HG03139 (cell line): ENCODE data around the gene PDK2.

Source experiments
- ATAC-seq: cut with Tn5 transposase; IDR thresholded peaks from one replicate; pipeline ENCODE4 v1.9.1; 2021; ENCODE audit not compliant: unreplicated experiment

The PDK2 gene

DNA sequence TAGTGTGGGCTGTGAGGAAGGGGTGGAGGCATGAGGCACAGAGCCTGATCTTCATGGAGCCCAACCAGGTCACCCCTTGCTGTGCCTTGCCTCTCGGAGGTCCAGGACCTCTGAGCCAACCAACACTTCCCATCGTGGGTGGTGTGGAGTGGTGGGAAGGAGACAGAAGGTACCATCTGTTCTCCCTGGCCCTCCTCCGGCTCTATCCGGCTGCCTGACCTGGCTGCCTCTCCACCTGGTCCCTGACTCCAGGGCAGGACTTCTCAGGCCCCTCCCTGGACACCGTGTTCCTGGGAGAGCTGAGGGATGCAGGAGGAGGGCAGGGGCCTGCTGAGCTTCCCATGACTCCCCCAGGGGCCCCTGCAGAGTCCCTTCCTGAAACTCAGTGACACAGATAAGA lies 3.9 kb downstream of the PDK2 start:
- ATAC-seq, result no peak

DNA sequence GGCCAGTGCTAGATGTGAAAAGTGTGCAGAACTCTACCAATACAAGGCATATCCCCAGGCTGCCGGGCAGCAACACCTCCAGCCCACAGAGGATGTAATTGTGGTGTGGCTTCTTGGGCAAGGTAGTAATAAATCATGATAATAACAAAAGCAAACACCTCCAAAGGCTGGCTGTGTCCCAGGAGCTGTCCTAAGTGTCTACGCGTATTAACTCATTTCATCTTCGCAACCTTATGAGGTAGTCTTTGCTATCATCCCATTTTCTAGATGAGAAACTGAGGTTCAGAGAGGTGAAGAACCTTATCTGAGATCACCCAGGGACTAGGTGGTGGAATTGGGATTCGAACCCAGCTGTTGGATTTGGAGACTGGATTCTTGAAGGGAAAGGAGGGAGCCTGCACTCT lies 5.3 kb downstream of the PDK2 start:
- ATAC-seq, result no peak

DNA sequence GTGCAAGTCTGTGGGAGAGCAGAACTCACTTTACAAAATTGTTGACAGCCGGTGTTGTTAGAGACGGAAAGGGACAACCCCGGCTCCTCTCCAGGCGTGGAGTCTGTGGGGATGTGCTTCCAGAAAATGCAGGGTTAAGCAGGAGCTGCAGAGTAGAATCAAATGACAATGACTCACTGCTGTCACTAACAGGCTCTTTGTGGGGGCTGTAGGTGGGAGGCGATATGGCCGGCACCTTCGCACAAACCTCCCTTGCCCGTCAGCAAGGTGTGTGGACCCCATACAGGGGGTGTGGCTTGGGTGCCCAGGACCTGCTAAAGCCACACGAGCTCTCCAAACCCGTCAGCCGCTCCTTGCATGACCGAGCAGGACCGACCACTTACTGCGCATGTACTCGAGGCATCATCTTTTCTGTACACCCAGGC lies 5.8 kb downstream of the PDK2 start:
- no peak for ATAC-seq

DNA sequence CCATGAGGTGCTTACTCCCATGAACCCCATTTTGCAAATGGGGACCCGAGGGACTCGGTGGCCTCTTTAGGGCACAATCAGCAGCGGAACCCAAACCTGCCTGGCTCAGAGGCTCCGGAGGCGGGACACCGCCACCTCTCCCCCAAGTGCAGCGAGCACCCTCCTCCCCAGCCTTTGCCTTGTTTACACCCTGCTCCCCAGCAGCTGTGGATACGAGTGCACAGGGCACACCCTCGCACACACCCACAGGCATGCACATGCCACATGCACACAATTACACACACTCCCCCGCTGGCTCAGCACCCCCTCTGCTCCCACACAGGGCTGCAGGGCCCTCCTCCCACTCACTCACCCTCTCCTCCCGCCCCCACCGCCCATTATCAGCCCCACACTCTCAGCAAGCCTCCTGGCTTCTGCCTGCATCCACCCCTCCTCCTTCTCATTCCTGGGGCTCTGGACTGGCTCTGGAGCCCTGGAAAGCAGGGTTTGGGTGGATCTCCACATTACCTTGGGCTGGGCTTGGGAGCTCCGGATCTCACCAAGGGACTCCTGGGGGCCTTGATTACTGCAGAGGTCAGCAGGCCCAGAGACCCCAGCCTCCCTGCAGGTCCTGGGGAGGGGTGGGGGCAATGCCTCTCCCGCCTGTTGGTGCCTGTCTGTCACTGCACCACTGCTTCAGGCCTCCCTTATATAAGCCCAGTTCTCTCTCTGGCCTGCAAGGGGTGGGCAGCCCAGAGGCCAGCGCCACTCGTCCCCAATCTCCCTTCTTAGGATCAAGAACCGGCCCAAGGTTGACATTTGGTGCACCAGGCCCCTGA lies 6.4 kb downstream of the PDK2 start:
- no peak for ATAC-seq

DNA sequence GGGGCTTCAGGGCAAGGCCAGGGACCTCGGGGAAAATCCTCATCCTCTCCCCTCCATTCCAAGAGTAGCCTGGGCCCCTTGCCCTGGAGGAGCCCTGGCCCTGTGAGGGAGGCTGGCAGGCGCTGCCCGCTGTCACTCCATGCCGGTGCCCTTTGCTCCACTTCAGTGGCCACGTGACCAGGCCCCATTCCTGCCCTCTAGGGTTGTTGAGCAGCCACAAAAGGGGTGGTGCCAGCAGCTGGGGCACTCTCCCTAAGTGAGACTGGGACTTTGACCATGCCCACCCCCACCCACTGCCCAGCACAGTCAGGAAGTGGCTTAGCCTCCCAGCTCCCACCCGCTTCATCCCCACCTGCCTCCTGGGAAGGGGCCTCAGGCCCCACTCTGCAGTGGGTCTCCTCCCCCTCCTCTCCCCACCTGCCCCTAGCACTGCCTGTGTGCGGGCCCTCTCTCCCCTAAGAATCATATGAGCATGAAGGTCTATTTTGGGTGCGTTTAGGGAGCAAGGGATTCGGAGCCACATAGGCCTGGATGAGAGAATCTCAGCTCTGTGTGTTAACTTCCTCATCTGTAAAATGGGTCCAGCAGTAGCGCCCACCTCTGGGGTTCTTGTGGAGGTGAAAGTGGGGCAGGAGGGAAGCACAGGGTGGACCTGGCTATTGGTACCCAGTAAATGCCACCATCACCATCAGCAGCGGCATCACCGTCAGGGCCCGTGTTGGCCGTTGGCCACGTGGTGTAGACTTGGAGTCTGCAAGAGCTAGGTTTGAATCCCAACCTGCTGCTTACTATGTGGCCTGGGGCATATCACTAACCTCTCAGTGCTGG lies 7.2 kb downstream of the PDK2 start:
- ATAC-seq, result no peak

DNA sequence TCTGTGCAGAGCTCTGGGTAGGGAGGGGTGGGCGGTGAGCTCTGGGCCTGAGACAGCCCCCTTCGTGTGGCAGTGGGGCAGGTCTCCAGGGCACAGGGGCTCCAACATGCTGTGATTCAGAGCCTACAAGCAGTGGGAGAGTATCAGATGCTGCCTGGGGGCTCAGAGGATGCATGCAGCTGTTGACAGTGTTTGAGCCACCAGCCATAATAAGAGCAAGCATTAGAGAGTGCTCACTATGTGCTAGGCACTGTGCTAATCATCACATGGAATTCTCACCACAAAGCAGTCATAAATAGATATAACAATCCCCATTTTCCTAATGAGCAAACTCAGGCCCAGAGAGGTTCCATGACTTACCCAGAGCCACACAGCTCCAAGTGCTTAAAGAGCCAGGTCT lies 8.1 kb downstream of the PDK2 start:
- no peak for ATAC-seq

DNA sequence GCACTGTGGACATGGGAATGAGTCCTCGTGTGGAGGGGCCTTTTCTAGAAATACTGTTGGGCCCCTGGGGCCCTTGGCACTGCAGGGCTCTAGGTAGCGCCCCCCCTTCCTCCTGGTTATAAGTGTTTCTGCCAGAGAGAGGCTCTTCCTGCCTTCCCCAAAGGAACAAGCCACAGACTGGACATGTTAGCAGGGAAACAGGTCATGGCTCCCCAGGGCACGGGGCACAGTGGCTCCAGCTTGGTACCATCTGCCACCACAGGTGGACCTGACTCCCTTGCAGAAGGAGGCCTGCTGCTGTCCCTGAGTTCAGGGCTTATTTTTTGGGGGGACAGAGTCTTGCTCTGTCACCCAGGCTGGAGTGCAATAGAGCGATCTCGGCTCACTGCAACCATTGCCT lies 8.8 kb downstream of the PDK2 start:
- ATAC-seq, result no peak

DNA sequence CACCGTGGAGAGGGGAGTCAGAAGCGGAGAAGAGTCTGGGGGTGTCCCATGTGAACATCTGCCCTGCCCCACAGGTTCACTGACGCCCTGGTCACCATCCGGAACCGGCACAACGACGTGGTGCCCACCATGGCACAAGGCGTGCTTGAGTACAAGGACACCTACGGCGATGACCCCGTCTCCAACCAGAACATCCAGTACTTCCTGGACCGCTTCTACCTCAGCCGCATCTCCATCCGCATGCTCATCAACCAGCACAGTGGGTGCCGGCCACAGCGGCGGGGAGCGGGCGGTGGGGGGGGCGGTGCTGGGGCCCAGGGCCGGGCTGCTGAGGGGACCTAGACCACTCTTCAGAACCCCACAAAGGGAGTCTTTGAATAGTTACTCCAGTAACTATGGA lies 10.7 kb downstream of the PDK2 start:
- no peak for ATAC-seq

DNA sequence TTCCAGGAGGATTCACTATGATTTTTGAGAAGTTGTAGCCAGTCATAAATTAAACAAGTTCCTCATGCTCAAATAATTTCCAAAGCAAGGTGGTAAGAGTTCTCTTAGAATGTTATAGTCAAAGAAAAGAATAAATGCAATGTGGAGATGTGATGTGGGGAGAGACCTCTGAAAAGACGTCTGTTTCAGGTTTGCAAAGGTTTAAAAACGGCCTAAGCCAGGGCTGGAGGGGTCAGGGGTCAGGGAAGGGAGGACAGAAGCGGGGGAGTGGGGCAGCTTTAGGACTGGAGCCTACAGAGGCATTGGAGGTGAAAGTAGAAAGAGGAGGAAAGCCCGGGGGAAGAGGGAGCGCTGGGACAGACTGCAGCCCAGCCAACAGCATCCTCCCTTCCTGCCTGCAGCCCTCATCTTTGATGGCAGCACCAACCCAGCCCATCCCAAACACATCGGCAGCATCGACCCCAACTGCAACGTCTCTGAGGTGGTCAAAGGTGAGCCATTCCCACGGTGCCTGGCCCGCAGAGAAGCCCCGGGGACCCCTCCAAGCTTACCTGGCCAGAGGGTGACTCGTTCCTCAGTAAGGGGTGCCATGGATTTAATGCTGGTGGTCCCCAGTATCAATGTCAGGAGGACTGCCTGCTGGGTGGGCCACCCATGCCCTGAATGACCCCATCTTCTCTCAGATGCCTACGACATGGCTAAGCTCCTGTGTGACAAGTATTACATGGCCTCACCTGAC lies 11.4 kb downstream of the PDK2 start:
- no peak for ATAC-seq

DNA sequence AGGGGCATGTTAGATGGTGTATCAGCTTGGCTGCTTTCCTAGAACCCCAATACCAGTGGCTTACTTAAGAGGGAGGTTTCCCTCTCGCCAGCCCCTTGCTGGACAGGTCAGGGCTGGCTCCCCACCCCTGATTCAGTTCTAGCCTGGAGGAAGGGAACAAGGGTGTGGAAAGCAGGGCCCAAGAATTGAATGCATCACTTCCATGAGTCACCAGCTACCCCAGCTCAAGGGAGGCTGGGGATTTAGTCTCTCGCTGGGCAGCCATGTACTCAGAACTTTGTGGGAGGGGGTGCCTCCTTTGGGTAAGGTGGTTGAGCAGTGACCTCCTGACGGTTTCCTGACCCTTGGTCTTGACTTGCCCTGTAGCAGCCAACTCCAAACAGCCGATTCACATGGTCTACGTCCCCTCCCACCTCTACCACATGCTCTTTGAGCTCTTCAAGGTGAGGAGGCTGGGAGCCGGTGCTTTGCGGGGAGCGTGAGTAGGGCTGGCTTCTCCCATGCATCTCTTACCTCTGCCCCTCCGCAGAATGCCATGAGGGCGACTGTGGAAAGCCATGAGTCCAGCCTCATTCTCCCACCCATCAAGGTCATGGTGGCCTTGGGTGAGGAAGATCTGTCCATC lies 12.8 kb downstream of the PDK2 start:
- ATAC-seq, result no peak

DNA sequence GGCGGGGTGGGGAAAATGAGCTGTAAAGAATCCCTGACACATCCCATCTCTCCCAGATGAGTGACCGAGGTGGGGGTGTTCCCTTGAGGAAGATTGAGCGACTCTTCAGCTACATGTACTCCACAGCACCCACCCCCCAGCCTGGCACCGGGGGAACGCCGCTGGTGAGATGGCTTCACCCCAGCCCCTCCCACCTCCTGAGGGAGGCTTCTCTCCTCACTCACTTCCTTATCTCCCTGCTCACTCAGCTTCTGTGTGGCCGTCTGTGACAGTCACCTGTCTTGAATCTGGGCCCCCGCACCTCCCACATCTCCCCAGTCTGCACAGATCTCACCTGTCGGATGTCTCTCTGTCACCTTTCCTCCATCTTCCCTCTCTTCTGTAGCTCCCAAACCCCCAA lies 13.4 kb downstream of the PDK2 start:
- ATAC-seq, result no peak

DNA sequence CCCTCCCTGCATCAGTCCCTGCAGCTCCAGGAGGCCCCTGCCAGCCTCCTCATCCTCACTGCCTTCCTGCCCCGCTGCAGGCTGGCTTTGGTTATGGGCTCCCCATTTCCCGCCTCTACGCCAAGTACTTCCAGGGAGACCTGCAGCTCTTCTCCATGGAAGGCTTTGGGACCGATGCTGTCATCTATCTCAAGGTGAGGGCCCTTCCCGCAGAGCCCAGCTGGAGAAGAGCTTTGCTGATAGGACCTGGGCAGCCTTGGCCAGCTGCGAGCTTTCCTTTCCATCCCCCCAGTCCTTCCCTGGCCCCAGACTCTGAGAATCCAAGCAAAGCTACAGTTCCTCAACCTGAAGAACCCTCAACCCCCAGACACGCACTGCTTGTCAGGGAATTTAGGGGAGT lies 14.1 kb downstream of the PDK2 start:
- no peak for ATAC-seq

DNA sequence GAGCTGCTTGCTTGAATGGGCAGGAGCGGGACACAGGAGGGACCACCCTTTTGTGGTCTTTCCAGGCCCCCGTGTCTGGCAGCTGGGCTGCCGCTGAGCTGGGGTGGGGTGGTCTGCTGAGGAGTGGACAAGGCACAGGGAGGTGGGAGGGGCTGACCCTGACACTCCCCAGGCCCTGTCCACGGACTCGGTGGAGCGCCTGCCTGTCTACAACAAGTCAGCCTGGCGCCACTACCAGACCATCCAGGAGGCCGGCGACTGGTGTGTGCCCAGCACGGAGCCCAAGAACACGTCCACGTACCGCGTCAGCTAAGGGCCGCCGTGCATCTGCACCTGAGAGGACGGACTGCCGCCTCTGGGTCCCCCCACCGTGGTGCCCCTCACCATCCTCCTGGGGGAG lies 14.6 kb downstream of the PDK2 start:
- no peak for ATAC-seq

DNA sequence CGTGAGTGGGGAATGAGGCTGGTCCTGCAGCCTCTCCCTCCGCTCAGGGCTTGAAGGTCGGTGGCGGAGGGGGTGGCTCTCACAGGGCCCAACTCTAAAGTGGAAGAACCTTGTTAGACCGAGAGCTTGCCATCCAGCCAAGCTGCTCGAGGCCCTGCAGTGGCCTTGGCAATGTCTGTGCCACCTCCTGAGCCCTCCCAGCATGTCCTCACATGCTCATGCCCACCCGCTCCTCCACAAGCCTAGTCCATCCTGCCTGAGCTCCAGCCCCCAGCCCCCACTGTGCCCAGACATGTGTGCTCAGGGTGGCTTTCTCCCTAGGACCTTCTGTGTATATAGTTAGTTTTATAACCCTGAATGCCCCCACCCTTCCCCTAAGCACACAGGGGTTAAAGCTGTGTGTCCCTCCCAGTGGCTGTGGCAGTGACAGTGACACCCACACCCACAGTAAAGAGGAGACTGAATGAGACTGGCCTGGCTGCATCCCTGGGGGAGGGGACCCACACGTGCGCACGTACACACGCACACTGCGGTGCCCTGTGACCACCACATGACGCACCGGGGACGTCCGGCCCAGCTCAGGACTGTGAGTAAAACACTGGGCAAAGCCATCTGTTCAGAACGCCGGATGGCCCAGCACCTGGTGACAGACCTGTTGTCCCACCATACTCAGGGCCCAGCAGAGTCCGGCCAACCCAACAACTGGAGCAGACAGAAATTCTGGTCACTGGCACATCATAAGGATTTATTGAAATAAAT lies 15.6 kb downstream of the PDK2 start:
- no peak for ATAC-seq

DNA sequence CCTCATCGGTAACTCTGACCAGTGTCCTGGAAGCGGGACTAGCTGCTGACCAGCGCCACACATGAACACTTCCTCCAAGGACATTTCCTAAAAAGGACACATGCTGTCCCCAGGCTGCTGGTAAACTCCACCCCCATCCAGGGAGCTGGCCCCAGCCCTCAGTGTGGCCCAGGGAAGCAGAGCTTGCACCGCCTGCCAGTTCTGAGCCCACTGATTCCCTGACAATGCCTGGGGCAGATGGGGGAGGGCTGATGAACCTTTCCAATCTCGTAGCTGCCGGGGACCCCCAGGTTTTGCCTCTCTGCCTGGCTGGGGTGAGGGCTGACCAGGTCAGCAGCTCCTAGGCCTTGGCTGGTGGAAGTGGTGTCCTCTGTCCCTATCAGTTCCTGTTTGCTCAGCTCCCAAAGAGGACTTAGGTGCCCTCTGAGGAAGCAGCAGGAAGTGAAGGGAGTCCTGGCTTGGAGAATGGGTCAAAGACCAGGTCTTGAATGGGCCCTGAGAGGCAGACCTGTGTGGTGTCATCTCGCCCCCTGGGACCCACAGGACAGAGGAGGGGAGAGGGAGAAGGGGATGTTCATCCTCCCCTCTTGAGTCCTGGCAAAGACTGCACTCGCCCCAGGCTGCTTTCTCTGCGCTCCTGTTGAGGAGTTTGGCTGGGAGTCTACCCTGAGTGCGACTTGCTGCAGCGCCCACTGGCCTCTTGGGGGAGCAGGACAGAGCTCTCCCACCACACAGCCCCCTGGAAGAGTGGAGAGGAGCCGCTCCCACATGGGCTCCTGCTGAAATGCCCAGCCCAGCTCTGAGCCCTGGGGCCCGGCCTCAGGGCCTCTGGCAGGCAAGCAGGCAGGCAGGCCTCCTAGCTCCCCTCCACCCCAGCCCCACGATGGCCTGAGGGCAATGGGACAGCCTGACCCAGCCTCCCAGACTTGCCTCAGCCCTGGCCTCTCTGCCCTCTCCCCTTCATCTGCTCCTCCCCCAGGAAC lies 16.8 kb downstream of the PDK2 start:
- ATAC-seq, result no peak

DNA sequence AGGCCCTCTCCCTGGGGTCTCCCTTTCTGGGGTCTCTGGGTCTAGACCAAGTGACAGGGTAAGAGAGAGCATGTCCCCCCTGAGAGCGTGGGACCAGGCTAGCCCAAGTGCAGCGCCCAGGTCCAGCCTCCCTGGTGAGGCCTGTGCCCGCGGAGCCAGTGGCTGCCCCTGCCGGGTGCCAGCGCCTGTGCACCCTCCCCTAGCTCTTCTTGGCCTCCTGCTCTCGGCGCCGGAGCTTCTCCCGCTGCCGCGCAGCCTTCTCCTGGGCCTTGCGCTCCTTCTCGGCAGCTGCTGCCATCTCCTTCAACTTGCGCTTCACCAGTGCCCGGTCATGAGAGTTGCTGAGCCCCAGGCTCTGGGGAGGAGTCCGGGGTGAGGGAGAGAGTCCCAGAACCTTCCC lies 17.5 kb downstream of the PDK2 start:
- no peak for ATAC-seq

DNA sequence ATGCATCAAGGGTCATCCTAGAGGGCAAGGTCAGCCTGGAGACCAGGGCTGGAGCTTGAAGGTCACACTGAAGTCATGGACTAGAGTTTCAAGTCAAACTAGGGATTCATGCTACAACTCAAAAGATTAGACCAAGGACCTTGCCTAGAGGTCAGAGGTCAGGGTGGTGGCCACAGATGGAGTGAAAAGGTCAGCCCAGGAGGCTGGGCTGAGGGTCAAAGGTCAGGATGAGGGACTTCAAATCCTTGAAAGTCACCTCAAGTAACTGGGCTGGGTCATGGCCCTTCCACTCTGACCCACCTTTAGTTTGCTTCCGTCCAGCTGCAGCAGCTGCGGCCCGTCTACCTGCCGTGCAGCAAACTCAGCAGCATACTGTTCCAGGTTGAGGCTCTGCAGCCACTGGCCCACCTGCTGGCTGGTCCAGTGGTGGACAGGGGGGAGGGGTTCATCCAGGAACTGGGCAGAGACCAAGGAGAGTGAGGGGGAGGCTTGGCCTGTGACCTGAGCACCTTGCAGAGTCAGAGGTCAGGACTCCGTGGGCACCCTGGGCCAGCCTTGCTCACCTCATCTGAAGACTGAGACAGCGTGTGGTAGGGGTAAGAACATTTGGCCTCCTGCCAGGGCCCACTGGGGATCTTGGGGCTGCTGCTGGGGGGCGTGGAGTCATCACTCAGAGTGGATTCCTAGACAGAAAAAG lies 18.6 kb downstream of the PDK2 start:
- ATAC-seq, result no peak

DNA sequence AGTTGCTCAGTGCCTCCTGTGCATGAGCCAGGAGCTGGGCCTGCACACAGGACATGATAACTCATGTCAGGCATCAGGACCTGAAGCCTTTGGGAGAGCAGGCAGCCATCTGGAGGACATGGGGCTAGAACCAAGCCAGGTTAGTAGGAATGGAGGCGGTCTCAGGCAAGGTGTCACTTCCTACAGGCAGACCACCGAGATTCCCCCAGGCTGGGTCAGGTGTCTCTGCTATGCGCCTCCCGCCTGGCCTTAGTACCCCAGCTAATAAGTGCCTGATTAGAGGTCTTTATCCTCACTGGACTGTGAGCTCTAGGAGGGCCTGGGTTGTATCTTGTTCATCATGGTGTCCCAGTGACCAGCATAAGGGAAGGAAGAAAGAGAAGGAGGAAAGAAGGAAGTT lies 19.2 kb downstream of the PDK2 start:
- ATAC-seq, result no peak

DNA sequence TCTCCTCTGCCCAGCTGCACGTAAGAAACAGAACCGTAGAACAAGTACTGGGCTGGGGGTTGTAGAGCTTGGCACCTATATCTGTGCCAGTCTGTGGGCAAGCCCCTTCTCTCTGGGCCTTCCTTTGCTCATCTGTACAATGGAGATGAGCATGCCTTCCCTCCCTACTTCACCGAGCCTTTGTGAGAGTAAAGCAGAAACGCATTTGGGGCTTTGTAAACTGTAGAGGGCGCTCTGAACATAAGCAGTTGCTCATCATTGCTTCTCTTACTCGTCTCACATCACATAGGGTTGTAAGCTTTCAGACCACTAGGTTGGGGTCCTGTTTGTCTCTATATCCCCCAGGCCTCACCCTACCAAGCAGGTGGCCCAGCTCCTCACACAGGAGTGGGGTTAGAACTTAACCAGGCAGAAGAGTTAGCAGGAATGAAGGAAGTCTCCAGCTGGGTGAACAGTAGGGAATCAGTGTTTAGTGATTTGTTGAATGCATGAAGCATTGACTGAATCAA lies 19.8 kb downstream of the PDK2 start:
- ATAC-seq, result no peak
